ENCODE results near the gene CACNG7.

CACNG7 gene

GRCh38 chr19:53879140-53880081 is 29.7 kb upstream of the CACNG7 start:
- DNase-seq, result no peak

GRCh38 chr19:53880711-53881481 is 28.2 kb upstream of the CACNG7 start:
- DNase-seq, result no peak

- DNase-seq, result no peak
These were observed 27.3 kb upstream of the CACNG7 start, which contains the start of gene PRKCG for GRCh38 chr19:53881482-53882390. TSS of gene PRKCG (plus strand) at chr19:53882197. CDS start at chr19:53882495, 298 bp downstream.

- DNase-seq, result no peak
These were observed 26.6 kb upstream of the CACNG7 start for GRCh38 chr19:53882391-53883050.

GRCh38 chr19:53883231-53883661 is 25.8 kb upstream of the CACNG7 start:
- no peak for DNase-seq

GRCh38 chr19:53883741-53884140 is 25.3 kb upstream of the CACNG7 start:
- no peak for DNase-seq

- DNase-seq, result no peak
These were observed 24.8 kb upstream of the CACNG7 start for GRCh38 chr19:53884256-53884655.

- no peak for DNase-seq
These were observed 24.0 kb upstream of the CACNG7 start for GRCh38 chr19:53885036-53885435.

- DNase-seq, result no peak
These were observed 16.6 kb upstream of the CACNG7 start for GRCh38 chr19:53892301-53892980.

- DNase-seq, result no peak
These were observed 16.1 kb upstream of the CACNG7 start for GRCh38 chr19:53892981-53893325.

- no peak for DNase-seq
These were observed 14.4 kb upstream of the CACNG7 start for GRCh38 chr19:53894707-53895106.

- no peak for DNase-seq
These were observed 12.4 kb upstream of the CACNG7 start for GRCh38 chr19:53896682-53897081.

GRCh38 chr19:53897459-53897858 is 11.6 kb upstream of the CACNG7 start:
- no peak for DNase-seq

GRCh38 chr19:53898166-53898565 is 10.9 kb upstream of the CACNG7 start:
- DNase-seq, result no peak

- no peak for DNase-seq
These were observed 10.3 kb upstream of the CACNG7 start for GRCh38 chr19:53898636-53899341.

- no peak for DNase-seq
These were observed 8.8 kb upstream of the CACNG7 start for GRCh38 chr19:53900191-53900860.

GRCh38 chr19:53903055-53903680 is 5.9 kb upstream of the CACNG7 start:
- DNase-seq, result no peak

GRCh38 chr19:53904909-53905308 is 4.2 kb upstream of the CACNG7 start:
- DNase-seq, result no peak

GRCh38 chr19:53905787-53906186 is 3.3 kb upstream of the CACNG7 start:
- no peak for DNase-seq
